Measurements from ENCODE around the gene NCAM2. TPM values are rescaled to one million over a fixed set of nuclear protein-coding genes. Genes with fewer than 3 reads are reported as not detected.

The NCAM2 gene
- total and polyA plus RNA-seq, 2 donors (not counting 3 experiments of a cell fraction or from before 2014, with no cell fraction given) = 0.11 to 0.27 TPM

GRCh38 chr21:21111309-21111920 lies 113.2 kb downstream of the NCAM2 start:
- Histone ChIP-seq H3K4me3 (replicated peaks in 1 of 3; ENCODE audit: insufficient read depth in 1 of 3, low read depth in 1 of 3, low read length in 3 of 3) (no peak overlapping the region), H3K36me3 (ENCODE audit: control insufficient read depth in 2 of 2, extremely low read depth in 1 of 2, insufficient read depth in 2 of 2, low read length in 2 of 2) (no peaks in the 10 kb centered on the region), H4K20me1 (replicated peaks; ENCODE audit: control insufficient read depth, extremely low read depth, insufficient read depth, low read length) (no peaks in the 10 kb centered on the region), H3K9me1 (replicated peaks; ENCODE audit: control insufficient read depth, extremely low read depth, insufficient read depth, low read length) (no peaks in the 10 kb centered on the region), H3K27me3 (ENCODE audit: control insufficient read depth in 2 of 2, insufficient read depth in 2 of 2, low read length in 2 of 2) (no peaks in the 10 kb centered on the region), H3K4me2 (ENCODE audit: insufficient read depth, low read length) (no peak overlapping the region), H2AFZ (ENCODE audit: low read depth, low read length) (no peak overlapping the region), H3K27ac (ENCODE audit: insufficient read depth, low read depth, low read length) (no peak overlapping the region), H3K9me3 (replicated peaks; ENCODE audit: control insufficient read depth, insufficient read depth, low read length) (no peaks in the 10 kb centered on the region), H3K79me2 (ENCODE audit: control insufficient read depth, insufficient read depth, low read length) (no peaks in the 10 kb centered on the region), H3K4me1 (ENCODE audit: control insufficient read depth, extremely low read depth, insufficient read depth, low read length) (no peaks in the 10 kb centered on the region), H3K9ac (replicated peaks; ENCODE audit: extremely low read depth, insufficient read depth, low read length) (no peak overlapping the region)
- BruUV-seq (replicated peaks) = no TSS peak
- intact Hi-C loops (cut with micrococcal nuclease) = no loop called here
- DNase-seq (ENCODE audit: low read depth, low spot score) = no peak
- CTCF ChIA-PET = interaction anchor here (0.6 kb wide), 1 partner anchor 9 kb away, joined by 3 read pairs; no protein-coding TSS in a partner anchor
- no peak for TF ChIP-seq EZH2 (IDR thresholded peaks at IDR 0.05; ENCODE audit: borderline replicate concordance, low read depth, low read length, severe bottlenecking)
- TF ChIP-seq MAX (IDR thresholded peaks at IDR 0.05; ENCODE audit: insufficient read depth, insufficient read length) = no peak
- TF ChIP-seq POLR2A (IDR thresholded peaks at IDR 0.05; ENCODE audit: low read depth, low read length) = no peak
- no peak for TF ChIP-seq MYC (IDR thresholded peaks at IDR 0.05; ENCODE audit: low read depth, low read length)
- no peak for TF ChIP-seq CTCF (IDR thresholded peaks at IDR 0.05; ENCODE audit: extremely low read depth in 1 of 2, insufficient read depth in 1 of 2, low read depth in 1 of 2, low read length in 2 of 2)
- TF ChIP-seq GATA2 (IDR thresholded peaks at IDR 0.05; ENCODE audit: insufficient read depth, insufficient read length, low read depth, low read length) = no peak
- TF ChIP-seq POLR2AphosphoS5 (IDR thresholded peaks at IDR 0.05; ENCODE audit: insufficient read depth, low read depth, low read length) = no peak
- TF ChIP-seq JUN (IDR thresholded peaks at IDR 0.05; ENCODE audit: borderline replicate concordance, insufficient read depth, insufficient read length, low read depth) = no peak
- TF ChIP-seq FOS (IDR thresholded peaks at IDR 0.05; ENCODE audit: borderline replicate concordance, insufficient read depth, low read length) = no peak
- no peak for FAIRE-seq
- POLR2A ChIA-PET = no interaction called here
- dilution Hi-C loops (cut with MboI; ENCODE audit: extremely low pct_ligation_motif_present, low sequenced_read_pairs) = no loop called here
